Ascending aorta (tissue), 2 donors: ENCODE results near the gene MOGAT1. TPM values are rescaled to one million over a fixed set of nuclear protein-coding genes. Genes with fewer than 3 reads are reported as not detected.
A peak's percentile ranks its signal among the peaks of the same experiment; 100 is the strongest.
"Not testable (repeated sequence)": the region's sequence is repeated elsewhere in the genome, so short reads cannot be mapped to it uniquely, and the experiment has no call there.

Experiments used
- DNase-seq, 2 donors: peaks; one replicate each; pipeline ENCODE4 v3.0.0-alpha.2; 2019; ENCODE audit warnings: low spot score in 2 of 2
- H3K27ac ChIP-seq, 2 donors: fragments of 200-600 bp; sonication (generic); one replicate each; pipeline ENCODE4 v1.5.1; 2016 to 2017; ENCODE audit warnings: mild to moderate bottlenecking in 1 of 2
- H3K27me3 ChIP-seq: fragments of 200-600 bp; sonication (generic); one replicate; pipeline ENCODE4 v1.5.1; 2017
- H3K36me3 ChIP-seq, 2 donors: fragments of 200-600 bp; sonication (generic); one replicate each; pipeline ENCODE4 v1.5.1; 2016
- H3K4me1 ChIP-seq, 2 donors: fragments of 200-600 bp; sonication (generic); one replicate each; pipeline ENCODE4 v1.5.1; 2016 to 2017; ENCODE audit warnings: mild to moderate bottlenecking in 1 of 2
- H3K4me3 ChIP-seq, 2 donors: fragments of 200-600 bp; sonication (generic); one replicate each; pipeline ENCODE4 v1.5.1; 2016 to 2017; ENCODE audit warnings: mild to moderate bottlenecking in 1 of 2
- H3K9me3 ChIP-seq, 2 donors: fragments of 200-600 bp; sonication (generic); one replicate each; pipeline ENCODE4 v1.5.1; 2016
- intact Hi-C: fragments of 100-400 bp; cut with DNase I; formaldehyde crosslinking; loops from one replicate; pipeline ENCODE4 v1.15.1; 2023
- total RNA-seq: library from RNA; depleted of rRNA; stranded (reverse); fragments of >200 nt; gene quantifications from one replicate; pipeline ENCODE4 v1.1.0, GENCODE V29; 2016
- TF ChIP-seq, protein P1 (sequence below), 3 experiments: fragments of 200-600 bp in 2 of 3; fragments of 450-650 bp in 1 of 3; sonication (generic) in 2 of 3; IDR thresholded peaks; one replicate each; pipeline ENCODE4 v1.5.1; 2016 to 2019; ENCODE audit warnings: antibody characterized with exemption in 3 of 3, mild to moderate bottlenecking in 1 of 3, moderate library complexity in 1 of 3

MOGAT1 gene
- total RNA-seq, 1 donor from 2014 or later: not detected

DNA sequence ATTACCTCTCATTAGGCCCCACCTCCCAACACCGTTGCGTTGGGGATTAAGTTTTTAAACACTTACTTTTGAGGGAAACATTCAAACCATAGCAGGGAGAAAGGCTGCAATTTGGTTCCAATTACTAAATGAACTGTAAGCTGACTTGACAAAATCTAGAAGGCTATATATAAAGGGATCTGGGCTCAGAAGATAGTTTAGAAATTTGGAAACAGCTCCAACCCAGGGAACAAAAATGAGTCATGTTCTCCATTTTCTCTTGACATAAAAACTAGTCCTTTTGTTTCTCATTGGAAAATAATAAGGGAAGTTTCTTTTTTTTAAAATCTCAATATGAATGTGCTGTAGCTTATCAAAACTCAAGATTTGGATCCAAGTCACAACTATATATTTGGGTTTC is 17.5 kb downstream of the MOGAT1 start:
- H3K27ac ChIP-seq: peak overlapping the region; percentile 44 to 65
- TF ChIP-seq, protein P1, sequence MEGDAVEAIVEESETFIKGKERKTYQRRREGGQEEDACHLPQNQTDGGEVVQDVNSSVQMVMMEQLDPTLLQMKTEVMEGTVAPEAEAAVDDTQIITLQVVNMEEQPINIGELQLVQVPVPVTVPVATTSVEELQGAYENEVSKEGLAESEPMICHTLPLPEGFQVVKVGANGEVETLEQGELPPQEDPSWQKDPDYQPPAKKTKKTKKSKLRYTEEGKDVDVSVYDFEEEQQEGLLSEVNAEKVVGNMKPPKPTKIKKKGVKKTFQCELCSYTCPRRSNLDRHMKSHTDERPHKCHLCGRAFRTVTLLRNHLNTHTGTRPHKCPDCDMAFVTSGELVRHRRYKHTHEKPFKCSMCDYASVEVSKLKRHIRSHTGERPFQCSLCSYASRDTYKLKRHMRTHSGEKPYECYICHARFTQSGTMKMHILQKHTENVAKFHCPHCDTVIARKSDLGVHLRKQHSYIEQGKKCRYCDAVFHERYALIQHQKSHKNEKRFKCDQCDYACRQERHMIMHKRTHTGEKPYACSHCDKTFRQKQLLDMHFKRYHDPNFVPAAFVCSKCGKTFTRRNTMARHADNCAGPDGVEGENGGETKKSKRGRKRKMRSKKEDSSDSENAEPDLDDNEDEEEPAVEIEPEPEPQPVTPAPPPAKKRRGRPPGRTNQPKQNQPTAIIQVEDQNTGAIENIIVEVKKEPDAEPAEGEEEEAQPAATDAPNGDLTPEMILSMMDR (IDR thresholded peaks at IDR 0.05): no peak
- no peak for DNase-seq
- H3K4me1 ChIP-seq: peaks cover 0 to 6% of the 10 kb centered on the region in 2 donors
- H3K36me3 ChIP-seq: no peaks in the 10 kb centered on the region
- no peaks in the 10 kb centered on the region for H3K9me3 ChIP-seq
- intact Hi-C loops: loop anchor here (5.0 kb wide), 1 partner anchor 228 kb away; no protein-coding TSS in a partner anchor
- H3K27me3 ChIP-seq: no peaks in the 10 kb centered on the region
- no peak overlapping the region for H3K4me3 ChIP-seq

GRCh38 chr2:222689322-222689721 is 17.9 kb downstream of the MOGAT1 start:
- Histone ChIP-seq H3K9me3 (no peaks in the 10 kb centered on the region), H3K4me1 (peaks cover 0 to 6% of the 10 kb centered on the region in 2 donors), H3K27ac (peak overlapping the region; percentile 44 to 65), H3K36me3 (no peaks in the 10 kb centered on the region), H3K4me3 (no peak overlapping the region), H3K27me3 (no peaks in the 10 kb centered on the region)
- TF ChIP-seq, protein P1 (IDR thresholded peaks at IDR 0.05): no peak
- intact Hi-C loops: loop anchor here (5.0 kb wide), 1 partner anchor 228 kb away; no protein-coding TSS in a partner anchor
- DNase-seq: no peak

DNA sequence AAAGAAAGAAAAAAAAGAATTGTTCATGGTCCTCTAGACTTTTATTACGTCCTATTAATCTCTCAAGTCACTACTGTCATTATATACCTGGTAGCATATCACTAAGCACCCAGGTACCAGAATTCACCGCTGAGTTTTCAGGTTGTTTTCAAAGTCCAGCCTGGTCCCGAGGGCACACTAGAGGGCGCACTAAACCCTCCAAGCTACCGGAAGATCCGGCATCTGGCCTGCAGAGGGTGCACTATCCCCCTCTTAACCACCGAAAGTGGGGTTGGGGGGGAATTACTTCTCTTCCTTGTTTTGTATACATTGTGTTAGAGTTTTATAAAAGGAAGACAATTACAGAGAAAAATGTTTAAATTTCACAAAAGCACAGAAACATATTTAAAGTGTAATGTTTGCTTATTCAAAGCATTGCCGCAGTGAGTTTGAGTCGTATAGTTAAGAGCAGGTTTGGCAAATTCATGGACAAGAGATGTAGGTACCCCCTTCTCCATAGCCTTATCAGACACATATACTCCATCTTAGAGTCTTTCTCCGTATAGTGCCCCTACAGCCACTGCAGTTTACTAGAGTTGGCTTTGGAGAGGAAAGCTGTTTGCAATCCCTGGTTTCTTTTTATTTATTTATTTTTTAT is 19.2 kb downstream of the MOGAT1 start:
- Histone ChIP-seq H3K36me3 (no peaks in the 10 kb centered on the region), H3K27ac (no peak overlapping the region), H3K4me1 (peaks cover 0 to 6% of the 10 kb centered on the region in 2 donors), H3K9me3 (no peaks in the 10 kb centered on the region), H3K4me3 (no peak overlapping the region), H3K27me3 (no peaks in the 10 kb centered on the region)
- intact Hi-C loops: loop anchor here (2.0 kb wide), 1 partner anchor 18 kb away; no protein-coding TSS in a partner anchor
- TF ChIP-seq, protein P1 (IDR thresholded peaks at IDR 0.05): peak; percentile 92 to 97 (median 97)
- DNase-seq: peak; percentile 16 to 85

DNA sequence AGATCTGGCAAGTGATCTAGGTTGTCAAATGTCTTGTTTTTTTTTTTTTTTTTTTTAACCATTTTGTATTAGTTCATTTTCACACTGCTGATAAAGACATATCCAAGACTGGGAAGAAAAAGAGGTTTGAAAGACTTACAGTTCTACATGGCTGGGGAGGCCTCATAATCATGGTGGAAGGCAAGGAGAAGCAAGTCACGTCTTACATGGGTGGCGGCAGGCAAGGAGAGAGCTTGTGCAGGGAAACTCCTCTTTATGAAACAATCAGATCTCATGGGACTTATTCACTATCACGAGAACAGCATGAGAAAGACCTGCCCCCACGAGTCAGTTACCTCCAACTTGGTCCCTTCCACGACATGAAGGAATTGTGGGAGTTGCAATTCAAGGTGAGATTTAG is 22.0 kb downstream of the MOGAT1 start:
- H3K4me1 ChIP-seq, H3K9me3 ChIP-seq, DNase-seq, H3K4me3 ChIP-seq, H3K27me3 ChIP-seq, intact Hi-C loops, H3K27ac ChIP-seq, H3K36me3 ChIP-seq: not testable (repeated sequence)

DNA sequence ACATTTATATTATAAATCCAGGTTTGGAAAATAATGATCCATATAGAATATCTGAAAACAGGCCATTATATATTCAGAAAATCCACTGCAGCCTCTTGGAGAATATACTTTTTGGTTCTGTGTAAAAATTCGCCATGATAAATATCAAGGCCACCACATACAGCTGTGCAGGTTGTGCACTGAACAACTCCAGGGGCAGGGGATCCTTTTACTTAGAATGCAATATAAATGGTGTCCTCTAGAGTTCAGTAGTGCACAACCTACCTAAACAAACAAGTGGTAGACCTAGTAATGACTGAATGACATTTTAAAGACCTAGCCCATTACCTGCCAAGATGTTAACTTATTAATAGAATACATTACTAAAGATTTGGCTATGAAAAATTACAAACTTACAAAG is 22.4 kb downstream of the MOGAT1 start:
- TF ChIP-seq, protein P1 (IDR thresholded peaks at IDR 0.05): peak in 1 of 3 experiments; percentile 22
- intact Hi-C loops: no loop called here
- Histone ChIP-seq H3K27ac (no peak overlapping the region), H3K27me3 (no peaks in the 10 kb centered on the region), H3K4me3 (no peak overlapping the region), H3K36me3 (no peaks in the 10 kb centered on the region), H3K9me3 (no peaks in the 10 kb centered on the region), H3K4me1 (peaks cover 0 to 6% of the 10 kb centered on the region in 2 donors)
- DNase-seq: no peak

- intact Hi-C loops: no loop called here
- Histone ChIP-seq H3K27ac (no peak overlapping the region), H3K9me3 (no peaks in the 10 kb centered on the region), H3K4me3 (no peak overlapping the region), H3K4me1 (peaks cover 0 to 3% of the 10 kb centered on the region in 2 donors), H3K36me3 (no peaks in the 10 kb centered on the region), H3K27me3 (no peaks in the 10 kb centered on the region)
- no peak for DNase-seq
- TF ChIP-seq, protein P1 (IDR thresholded peaks at IDR 0.05): no peak
Measured at GRCh38 chr2:222698276-222698675, 26.8 kb downstream of the MOGAT1 start.
